SHP77 treated with DMSO at 0.1 percent for 48 hours (cell line): ENCODE measurements around the gene MED27.

Experiments
- DNase-seq: peaks from one replicate; lab custom pipeline; 2025; lab: John Stamatoyannopoulos, UW

MED27 gene

DNA sequence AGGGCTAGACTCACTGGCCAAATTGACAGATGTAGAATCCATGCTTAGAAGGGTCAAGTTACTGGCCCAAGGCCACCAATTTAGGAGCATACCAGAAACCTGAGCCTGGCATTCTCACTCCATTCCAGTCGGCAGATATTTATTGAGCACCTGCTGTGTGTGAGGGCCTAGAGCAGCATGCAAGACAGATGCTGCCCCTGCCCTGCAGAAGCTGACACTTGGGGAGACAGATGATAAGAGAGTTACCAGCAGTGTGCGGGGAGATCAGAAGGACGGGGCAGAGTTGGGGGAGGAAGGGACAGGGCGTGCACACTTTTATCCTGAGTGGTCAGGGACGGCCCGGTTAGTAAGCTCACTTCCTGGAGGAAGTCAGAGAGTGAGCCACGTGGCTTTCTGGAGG is 228.3 kb downstream of the MED27 start:
- no peak for DNase-seq

- DNase-seq: no peak
Measured at GRCh38 chr9:131849391-131849790, 230.3 kb downstream of the MED27 start.

DNA sequence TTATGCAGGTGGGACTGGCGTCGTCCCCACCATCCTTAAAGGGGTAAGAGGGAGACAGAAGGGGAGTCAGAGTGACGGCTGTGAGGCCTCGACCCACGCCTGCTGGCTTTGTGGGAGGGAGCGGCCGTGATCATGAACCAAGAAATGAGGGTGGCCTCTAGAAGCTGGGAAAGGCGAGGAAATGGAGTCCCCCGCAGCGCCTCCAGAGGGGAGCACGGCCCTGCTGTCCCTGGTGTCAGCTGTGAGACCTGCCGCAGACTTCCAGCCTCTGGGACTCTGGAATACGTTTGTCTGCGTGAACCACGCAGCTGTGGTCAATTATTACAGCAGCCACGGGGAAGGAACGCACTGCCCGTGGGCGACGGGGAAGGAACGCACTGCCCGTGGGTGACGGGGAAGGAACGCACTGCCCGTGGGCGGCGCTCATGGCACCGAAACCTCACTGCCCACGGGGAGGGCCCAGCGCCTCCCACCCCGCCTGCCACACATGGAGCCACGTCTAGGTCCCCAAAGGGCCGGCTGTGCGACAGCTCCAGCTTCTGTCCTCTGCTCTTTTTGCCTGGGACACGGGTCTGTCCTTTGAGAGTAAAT is 231.0 kb downstream of the MED27 start:
- no peak for DNase-seq

- no peak for DNase-seq
Measured at GRCh38 chr9:131847665-131848354, 231.9 kb downstream of the MED27 start.

- no peak for DNase-seq
Measured at GRCh38 chr9:131845305-131846298, 234.1 kb downstream of the MED27 start.

DNA sequence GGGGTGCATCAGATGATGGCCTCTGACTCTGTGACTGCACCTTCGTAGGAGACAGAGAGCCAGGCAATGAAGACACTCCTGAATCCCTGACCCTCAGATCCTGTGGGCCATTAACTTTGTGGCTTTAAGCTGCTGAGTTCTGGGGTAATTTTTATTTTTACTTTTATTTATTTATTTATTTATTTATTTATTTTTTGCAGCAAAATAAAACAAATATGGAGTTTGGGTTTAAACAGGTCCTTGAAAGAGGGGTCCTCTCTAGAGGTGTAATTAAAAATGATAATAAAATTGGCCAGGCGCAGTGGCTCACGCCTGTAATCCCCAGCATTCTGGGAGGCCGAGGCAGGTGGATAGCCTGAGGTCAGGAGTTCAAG is 234.9 kb downstream of the MED27 start:
- no peak for DNase-seq

DNA sequence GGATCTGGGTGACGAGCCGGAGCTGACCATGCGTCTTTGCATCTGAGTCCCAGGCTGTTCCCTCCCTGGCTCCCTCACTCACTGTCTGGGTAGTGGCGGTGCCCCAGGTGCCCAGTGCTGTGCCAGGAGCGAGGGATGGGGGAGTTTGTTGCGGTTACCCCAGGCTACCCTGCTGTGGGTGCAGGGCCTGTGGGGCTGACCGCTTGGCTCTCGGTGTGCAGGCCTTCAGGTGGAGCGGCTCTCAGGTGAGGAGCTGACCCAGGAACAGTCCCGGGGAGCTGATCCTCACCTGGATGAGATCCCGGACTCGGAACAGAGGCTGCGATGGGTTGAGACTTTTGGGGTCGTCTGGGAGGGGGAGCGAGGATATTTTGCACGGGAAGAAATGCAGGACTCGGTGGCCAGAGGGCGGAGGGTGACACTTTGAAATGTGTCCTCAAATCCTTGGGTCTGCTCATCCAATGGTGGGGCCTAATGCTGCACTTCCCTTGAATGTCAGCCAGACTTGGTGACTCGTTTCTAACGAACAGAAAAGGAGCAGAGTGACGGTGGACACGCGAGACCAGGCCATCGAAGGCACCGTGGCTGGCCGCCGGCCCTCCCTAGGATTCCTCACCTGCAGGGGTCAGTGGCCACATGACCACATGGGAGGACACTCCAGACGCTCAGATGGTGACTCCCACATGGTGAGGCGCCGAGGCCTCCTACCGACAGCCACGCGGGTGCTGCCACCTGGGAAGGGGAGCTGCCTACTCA is 235.5 kb downstream of the MED27 start:
- DNase-seq: no peak

DNA sequence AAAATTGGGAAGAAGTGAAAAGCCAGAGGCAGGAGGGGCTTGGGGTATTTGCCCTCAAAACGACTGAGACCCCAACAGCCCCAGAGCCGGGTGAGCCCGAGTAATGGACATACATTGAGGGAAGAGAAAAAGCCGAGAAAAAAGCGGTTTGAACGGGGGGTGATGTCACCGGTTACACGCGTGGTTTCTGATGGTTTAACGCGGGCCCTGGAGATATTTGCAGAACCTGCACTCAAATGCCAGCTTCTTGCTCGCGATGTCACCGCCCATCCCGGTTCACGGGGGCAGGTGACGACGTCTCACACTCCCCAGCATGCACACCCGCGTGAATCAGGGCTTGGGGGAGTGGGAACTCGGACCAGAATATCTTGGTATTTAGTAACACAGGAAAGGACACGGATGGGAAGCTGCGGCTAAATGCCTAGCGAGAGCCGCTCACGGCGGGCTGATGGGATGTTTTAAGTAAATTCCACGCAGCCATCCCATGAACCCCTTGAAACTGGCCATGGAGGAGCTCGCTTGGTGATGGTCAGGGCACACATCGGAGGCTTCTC is 237.8 kb downstream of the MED27 start:
- no peak for DNase-seq

GRCh38 chr9:131840751-131841702 is 238.6 kb downstream of the MED27 start:
- no peak for DNase-seq

GRCh38 chr9:131840220-131840619 is 239.4 kb downstream of the MED27 start:
- DNase-seq: no peak

DNA sequence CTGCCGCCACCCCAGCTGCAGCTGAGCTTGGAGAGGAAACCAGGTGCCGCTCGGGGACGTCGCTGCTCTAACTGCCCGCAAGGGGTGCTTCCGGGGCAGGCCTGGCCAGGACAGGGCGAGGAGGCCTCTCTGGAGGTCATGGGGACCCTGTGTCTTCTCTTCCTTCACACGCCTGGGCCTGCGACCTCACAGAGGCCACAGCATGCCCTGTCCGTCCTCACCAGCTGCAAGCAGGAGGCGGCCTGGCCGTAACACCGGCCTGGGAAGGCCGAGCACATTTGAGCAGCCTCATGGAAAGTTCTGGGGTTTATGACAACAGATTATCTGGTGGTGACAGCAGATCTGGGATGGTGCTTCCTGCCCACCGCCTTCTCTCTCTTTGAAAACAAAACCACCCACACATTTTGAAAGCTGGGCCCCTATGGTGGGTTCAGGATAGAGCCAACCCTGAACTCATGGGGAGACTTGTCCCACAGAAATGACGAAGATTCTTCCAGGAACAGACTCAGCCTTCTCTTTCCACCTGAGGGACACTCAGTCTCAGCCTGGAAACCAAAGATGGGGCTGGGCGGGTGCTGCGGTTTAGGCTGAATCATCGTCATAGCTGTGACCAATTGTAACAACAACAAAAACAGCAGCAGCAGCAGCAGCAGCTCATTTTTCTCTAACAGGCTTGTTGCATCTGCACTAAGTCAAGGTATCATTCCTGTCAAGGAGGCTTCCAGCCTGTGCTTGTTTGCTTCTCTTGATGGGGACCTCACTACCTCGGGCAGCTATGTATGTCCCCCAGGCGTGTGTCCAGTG is 240.2 kb downstream of the MED27 start:
- no peak for DNase-seq

- DNase-seq: no peak
Measured at GRCh38 chr9:131838530-131839280, 241.0 kb downstream of the MED27 start.

- no peak for DNase-seq
Measured at GRCh38 chr9:131837836-131838235, 241.8 kb downstream of the MED27 start.

- no peak for DNase-seq
Measured at GRCh38 chr9:131837316-131837715, 242.4 kb downstream of the MED27 start.

DNA sequence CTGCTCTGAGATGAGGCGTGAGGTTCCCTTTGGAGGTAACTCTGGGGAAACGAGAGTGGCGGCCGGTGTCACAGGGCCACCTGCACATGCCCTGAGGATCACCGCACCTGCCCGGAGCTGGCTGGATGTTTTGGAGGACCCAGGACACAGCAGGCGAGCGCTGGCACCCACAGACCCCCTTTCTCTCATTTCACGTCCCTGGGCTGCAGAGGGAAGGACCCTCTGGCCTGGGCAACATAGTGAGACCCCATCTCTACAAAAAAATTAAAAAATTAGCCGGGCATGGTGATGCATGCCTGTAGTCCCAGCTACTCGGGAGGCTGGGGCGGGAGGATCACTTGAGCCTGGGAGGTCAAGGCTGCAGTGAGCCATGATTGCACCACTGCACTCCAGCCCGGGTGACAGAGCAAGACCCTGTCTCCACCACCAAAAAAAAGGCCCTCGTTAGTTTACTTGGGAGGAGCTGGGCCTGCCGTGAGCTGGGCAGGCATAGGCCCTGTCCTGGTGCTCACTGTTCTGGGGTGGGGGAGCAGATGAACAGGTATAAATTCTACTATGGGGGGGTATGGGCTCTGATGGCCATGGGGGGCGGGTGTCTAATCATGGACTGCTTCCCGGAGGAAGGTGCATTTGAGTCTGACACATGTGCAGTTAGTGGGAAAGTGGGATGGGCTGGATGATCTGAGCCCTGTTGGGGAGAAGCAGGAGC is 242.9 kb downstream of the MED27 start:
- DNase-seq: no peak

DNA sequence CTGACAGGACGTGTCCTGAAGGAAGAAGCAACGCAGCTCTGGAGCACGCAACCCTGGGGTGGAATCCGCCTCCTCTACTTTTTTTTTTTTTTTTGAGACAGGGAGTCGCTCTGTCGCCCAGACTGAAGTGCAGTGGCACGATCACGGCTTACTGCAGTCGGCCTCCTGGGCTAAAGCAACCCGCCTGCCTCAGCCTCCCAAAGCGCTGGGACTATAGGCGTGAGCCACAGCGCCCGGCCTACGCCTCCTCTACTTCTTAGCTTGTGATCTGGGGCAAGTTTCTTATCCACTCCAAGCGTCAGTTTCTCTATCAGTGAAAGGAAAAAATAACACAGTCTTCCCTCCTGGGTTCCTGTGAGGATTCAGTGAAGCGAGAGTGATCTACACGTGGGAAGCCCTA is 243.6 kb downstream of the MED27 start:
- no peak for DNase-seq

GRCh38 chr9:131835151-131835910 is 244.3 kb downstream of the MED27 start:
- DNase-seq: no peak

- no peak for DNase-seq
Measured at GRCh38 chr9:131834721-131835120, 244.9 kb downstream of the MED27 start.
